ENCODE results near the gene ANKDD1A.

ANKDD1A gene

GRCh38 chr15:64883997-64884511 lies 27.6 kb upstream of the ANKDD1A start (continued):
- TF ChIP-seq ZNF837 (tag by site-specific recombination; IDR thresholded peaks at IDR 0.05) = no peak
- TF ChIP-seq ZNF19 (tag by site-specific recombination; IDR thresholded peaks at IDR 0.05; ENCODE audit: low read depth) = no peak
- TF ChIP-seq ZNF423 (tag by site-specific recombination; IDR thresholded peaks at IDR 0.05) = no peak
- peak; percentile 54 for TF ChIP-seq ZFHX2 (tag by site-specific recombination; conservative IDR thresholded peaks at IDR 0.05)
- no peak for TF ChIP-seq OVOL3 (tag by site-specific recombination; IDR thresholded peaks at IDR 0.05)
- no peak for TF ChIP-seq ZNF366 (tag by site-specific recombination; conservative IDR thresholded peaks at IDR 0.05)
- no peak for TF ChIP-seq ZNF658 (tag by site-specific recombination; IDR thresholded peaks at IDR 0.05)
- TF ChIP-seq ZNF488 (tag by site-specific recombination; IDR thresholded peaks at IDR 0.05) = no peak
- no peak for TF ChIP-seq ZNF518A (tag by site-specific recombination; conservative IDR thresholded peaks at IDR 0.05; ENCODE audit: low read depth)
- no peak for TF ChIP-seq ZFP69B (tag by site-specific recombination; IDR thresholded peaks at IDR 0.05)
- TF ChIP-seq ZNF292 (tag by site-specific recombination; IDR thresholded peaks at IDR 0.05; ENCODE audit: borderline replicate concordance, low read depth) = no peak
- TF ChIP-seq ZNF274 (IDR thresholded peaks at IDR 0.05; ENCODE audit: low read length) = no peak
- TF ChIP-seq ZNF274 (tag by site-specific recombination; IDR thresholded peaks at IDR 0.05; ENCODE audit: borderline replicate concordance) = no peak
- TF ChIP-seq ZNF266 (tag by site-specific recombination; IDR thresholded peaks at IDR 0.05; ENCODE audit: low read depth) = no peak
- no peak for TF ChIP-seq ZNF558 (tag by site-specific recombination; IDR thresholded peaks at IDR 0.05)
- no peak for TF ChIP-seq ZNF626 (tag by site-specific recombination; IDR thresholded peaks at IDR 0.05)
- 0 out of 2 replicates have a peak, but pooled peaks have one; percentile 9 for TF ChIP-seq OSR2 (tag by site-specific recombination; IDR thresholded peaks at IDR 0.05)
- TF ChIP-seq KLF1 (tag by site-specific recombination; IDR thresholded peaks at IDR 0.05) = no peak
- TF ChIP-seq REST (tag by site-specific recombination; IDR thresholded peaks at IDR 0.05) = no peak
- TF ChIP-seq ZNF449 (tag by site-specific recombination; IDR thresholded peaks at IDR 0.05) = no peak
- TF ChIP-seq ZBTB21 (tag by site-specific recombination; IDR thresholded peaks at IDR 0.05) = no peak
- TF ChIP-seq ZNF624 (tag by site-specific recombination; IDR thresholded peaks at IDR 0.05) = no peak
- no peak for TF ChIP-seq ZNF596 (tag by site-specific recombination; IDR thresholded peaks at IDR 0.05)
- TF ChIP-seq ZNF76 (tag by site-specific recombination; IDR thresholded peaks at IDR 0.05; ENCODE audit: borderline replicate concordance, low read depth) = no peak
- no peak for TF ChIP-seq ZNF155 (tag by site-specific recombination; IDR thresholded peaks at IDR 0.05)
- TF ChIP-seq HOXA7 (CRISPR knock-in tag; IDR thresholded peaks at IDR 0.05; ENCODE audit: borderline replicate concordance) = no peak
- TF ChIP-seq ZNF544 (tag by site-specific recombination; IDR thresholded peaks at IDR 0.05) = no peak
- TF ChIP-seq ZNF335 (tag by site-specific recombination; conservative IDR thresholded peaks at IDR 0.05) = peak; percentile 40; the same call in 1 of the 2 replicates
- peak; percentile 46; the same call in 1 of the 2 replicates for TF ChIP-seq ZNF600 (tag by site-specific recombination; IDR thresholded peaks at IDR 0.05)
- TF ChIP-seq ZNF580 (tag by site-specific recombination; IDR thresholded peaks at IDR 0.05) = no peak
- TF ChIP-seq ZNF391 (tag by site-specific recombination; IDR thresholded peaks at IDR 0.05; ENCODE audit: borderline replicate concordance, low read depth) = no peak

Measured in HEK293 (cell line).